ENCODE measurements around the gene LUZP1.

The LUZP1 gene

GRCh38 chr1:23133587-23133986 is 35.1 kb downstream of the LUZP1 start:
- Histone ChIP-seq H3K27ac (ENCODE audit: extremely low read depth, low read depth, low read length) (no peak overlapping the region), H3K4me1 (ENCODE audit: control insufficient read depth, insufficient read depth, low read length) (no peaks in the 10 kb centered on the region), H3K36me3 (ENCODE audit: control insufficient read depth in 2 of 2, insufficient read depth in 1 of 2, low read length in 2 of 2) (no peaks in the 10 kb centered on the region), H3K4me3 (ENCODE audit: low read depth, low read length) (no peak overlapping the region), H3K9me3 (ENCODE audit: control insufficient read depth, insufficient read depth, low read depth, low read length) (no peaks in the 10 kb centered on the region)
- CTCF ChIA-PET, result interaction anchor here (0.5 to 0.7 kb wide), 2 partner anchors 479 to 1939 kb away, joined by 4 to 6 read pairs; no protein-coding TSS in a partner anchor
- POLR2A ChIA-PET, result no interaction called here
- TF ChIP-seq ZNF654 (tag by site-specific recombination; IDR thresholded peaks at IDR 0.05; ENCODE audit: low read depth) (peak; percentile 27), ZBTB21 (tag by site-specific recombination; IDR thresholded peaks at IDR 0.05) (0 out of 2 replicates have a peak, but pooled peaks have one; percentile 32), ZNF513 (tag by site-specific recombination; IDR thresholded peaks at IDR 0.05) (no peak), ZNF529 (tag by site-specific recombination; IDR thresholded peaks at IDR 0.05; ENCODE audit: insufficient replicate concordance) (peak; percentile 15), ZNF121 (tag by site-specific recombination; IDR thresholded peaks at IDR 0.05) (no peak), GLI2 (tag by site-specific recombination; IDR thresholded peaks at IDR 0.05; ENCODE audit: borderline replicate concordance, low read depth) (peak; percentile 37; the same call in 1 of the 2 replicates), SP2 (tag by site-specific recombination; IDR thresholded peaks at IDR 0.05) (no peak), ZBTB8A (tag by site-specific recombination; IDR thresholded peaks at IDR 0.05) (peak; percentile 73), ZNF274 (IDR thresholded peaks at IDR 0.05; ENCODE audit: low read length) (no peak), ZNF274 (tag by site-specific recombination; IDR thresholded peaks at IDR 0.05; ENCODE audit: borderline replicate concordance) (no peak), ZNF404 (tag by site-specific recombination; IDR thresholded peaks at IDR 0.05) (peak; percentile 55; the same call in 1 of the 2 replicates), ZNF266 (tag by site-specific recombination; IDR thresholded peaks at IDR 0.05; ENCODE audit: low read depth) (peak; percentile 60), ZNF626 (tag by site-specific recombination; IDR thresholded peaks at IDR 0.05) (no peak), ZNF223 (tag by site-specific recombination; IDR thresholded peaks at IDR 0.05) (0 out of 2 replicates have a peak, but pooled peaks have one; percentile 51), ZNF518A (tag by site-specific recombination; conservative IDR thresholded peaks at IDR 0.05; ENCODE audit: low read depth) (peak; percentile 87), ZNF555 (tag by site-specific recombination; conservative IDR thresholded peaks at IDR 0.05) (peak; percentile 52), ZNF791 (tag by site-specific recombination; IDR thresholded peaks at IDR 0.05) (0 out of 2 replicates have a peak, but pooled peaks have one; percentile 31), ZNF202 (tag by site-specific recombination; IDR thresholded peaks at IDR 0.05; ENCODE audit: borderline replicate concordance) (no peak; the same call in 1 of the 2 replicates), KLF17 (tag by site-specific recombination; IDR thresholded peaks at IDR 0.05) (no peak), GLI4 (tag by site-specific recombination; IDR thresholded peaks at IDR 0.05) (no peak), ZNF140 (tag by site-specific recombination; IDR thresholded peaks at IDR 0.05) (peak; percentile 79; the same call in 1 of the 2 replicates), PRDM1 (tag by site-specific recombination; IDR thresholded peaks at IDR 0.05) (no peak), ZNF623 (tag by site-specific recombination; IDR thresholded peaks at IDR 0.05) (peak; percentile 69), ZNF292 (tag by site-specific recombination; IDR thresholded peaks at IDR 0.05; ENCODE audit: borderline replicate concordance, low read depth) (peak; percentile 46; the same call in 1 of the 2 replicates), ZNF114 (tag by site-specific recombination; IDR thresholded peaks at IDR 0.05) (no peak), IKZF3 (tag by site-specific recombination; IDR thresholded peaks at IDR 0.05) (no peak), REST (tag by site-specific recombination; IDR thresholded peaks at IDR 0.05) (0 out of 2 replicates have a peak, but pooled peaks have one; percentile 27), ZNF664 (tag by site-specific recombination; IDR thresholded peaks at IDR 0.05) (peak; percentile 64; the same call in 1 of the 2 replicates), ZNF426 (tag by site-specific recombination; IDR thresholded peaks at IDR 0.05) (peak; percentile 79)
